CD4-positive, CD25-positive, alpha-beta regulatory T cell (primary cell): ENCODE results near the gene AMZ1. TPM values are rescaled to one million over a fixed set of nuclear protein-coding genes. Genes with fewer than 3 reads are reported as not detected.

Source experiments
- ATAC-seq, 2 donors: fragments of 150-1000 bp; cut with Tn5 transposase; one replicate each; pipeline ENCODE4 v1.10.0; 2021; ENCODE audit warnings: low read depth in 2 of 2, moderate number of reproducible peaks in 2 of 2, moderate library complexity in 1 of 2
- DNase-seq, 3 donors: peaks; one replicate each; pipeline versions ENCODE4 v3.0.0 to v3.0.0-alpha.2; 2012 to 2022; ENCODE audit warnings: mixed read lengths in 1 of 3
- H3K27ac ChIP-seq: one replicate; pipeline ENCODE4 v1.7.0; 2013; ENCODE audit warnings: mild to moderate bottlenecking, low read length; ENCODE audit not compliant: insufficient read depth, poor library complexity, severe bottlenecking
- H3K27me3 ChIP-seq: one replicate; pipeline ENCODE4 v1.7.0; 2013; ENCODE audit warnings: low read length; ENCODE audit not compliant: control insufficient read depth, insufficient read depth
- H3K36me3 ChIP-seq: one replicate; pipeline ENCODE4 v1.7.0; 2013; ENCODE audit warnings: mild to moderate bottlenecking, low read length, moderate library complexity; ENCODE audit not compliant: control insufficient read depth, insufficient read depth
- H3K4me1 ChIP-seq: 2 replicates; pipeline ENCODE4 v1.7.0; 2013; ENCODE audit warnings: mild to moderate bottlenecking, low read length; ENCODE audit not compliant: insufficient read depth, control insufficient read depth, poor library complexity, severe bottlenecking
- H3K4me3 ChIP-seq: one replicate; pipeline ENCODE4 v1.7.0; 2013; ENCODE audit warnings: low read depth, mild to moderate bottlenecking, low read length, moderate library complexity
- H3K9me3 ChIP-seq, 2 experiments: 1 replicate in 1 of 2; 2 replicates in 1 of 2; pipeline ENCODE4 v1.7.0; 2013; ENCODE audit warnings: low read length in 2 of 2, mild to moderate bottlenecking in 1 of 2, moderate library complexity in 1 of 2; ENCODE audit not compliant: control insufficient read depth in 2 of 2
- H3K27ac Mint-ChIP-seq, 3 donors: one replicate each; pipeline ENCODE4 v1.8.0; 2020 to 2022; ENCODE audit warnings: mild to moderate bottlenecking in 3 of 3, mixed read lengths in 3 of 3, moderate library complexity in 2 of 3
- H3K27me3 Mint-ChIP-seq: one replicate; pipeline ENCODE4 v1.8.0; 2022; ENCODE audit warnings: mild to moderate bottlenecking, mixed read lengths
- H3K36me3 Mint-ChIP-seq: one replicate; pipeline ENCODE4 v1.8.0; 2020; ENCODE audit warnings: mixed read lengths
- H3K4me1 Mint-ChIP-seq, 4 donors: one replicate each; pipeline ENCODE4 v1.8.0; 2020 to 2022; ENCODE audit warnings: mixed read lengths in 4 of 4, mild to moderate bottlenecking in 1 of 4
- H3K4me3 Mint-ChIP-seq, 4 donors: one replicate each; pipeline ENCODE4 v1.8.0; 2020 to 2022; ENCODE audit warnings: mild to moderate bottlenecking in 4 of 4, mixed read lengths in 4 of 4, moderate library complexity in 3 of 4
- H3K9me3 Mint-ChIP-seq, 7 donors: one replicate each; pipeline ENCODE4 v1.8.0; 2020 to 2022; ENCODE audit warnings: mixed read lengths in 7 of 7, mild to moderate bottlenecking in 3 of 7, moderate library complexity in 2 of 7
- polyA plus RNA-seq, 4 donors: library from polyadenylated mRNA; unstranded; fragments of 300-500 nt; fragmentation: Illumina TruSeq; gene quantifications; one replicate each; pipeline ENCODE4 v1.2.3, GENCODE V29; 2021
- total RNA-seq: library from RNA; stranded (reverse); gene quantifications from one replicate; pipeline ENCODE4 v1.2.3, GENCODE V29; 2022

Gene AMZ1
- total and polyA plus RNA-seq, 5 donors from 2014 or later, result 0.43 to 1.8 (median 0.64) TPM

- Mint-ChIP-seq H3K36me3 (no peaks in the 10 kb centered on the region), H3K27ac (no peak overlapping the region)
- no peak for DNase-seq
Observed at GRCh38 chr7:2643386-2644219, 44.4 kb upstream of the AMZ1 start.

GRCh38 chr7:2644220-2644561 lies 43.8 kb upstream of the AMZ1 start:
- peak overlapping the region in 1 of 3 donors; percentile 62 for H3K27ac Mint-ChIP-seq
- Histone ChIP-seq H3K4me3 (no peak overlapping the region), H3K9me3 (no peaks in the 10 kb centered on the region), H3K27me3 (no peaks in the 10 kb centered on the region), H3K4me1 (peaks cover 17% of the 10 kb centered on the region), H3K36me3 (no peaks in the 10 kb centered on the region), H3K27ac (no peak overlapping the region)
- peaks cover 0 to 22% (median 8%) of the 10 kb centered on the region in 4 donors for H3K4me1 Mint-ChIP-seq
- H3K36me3 Mint-ChIP-seq, result no peaks in the 10 kb centered on the region
- ATAC-seq (no peak), DNase-seq (no peak)
- no peaks in the 10 kb centered on the region for H3K27me3 Mint-ChIP-seq
- H3K9me3 Mint-ChIP-seq, result no peaks in the 10 kb centered on the region
- peak overlapping the region in 1 of 4 donors; percentile 85 for H3K4me3 Mint-ChIP-seq

More at GRCh38 chr7:2643386-2644219, 44.4 kb upstream of the AMZ1 start:
- Histone ChIP-seq H3K27me3 (no peaks in the 10 kb centered on the region), H3K9me3 (no peaks in the 10 kb centered on the region), H3K4me1 (peaks cover 17% of the 10 kb centered on the region), H3K36me3 (no peaks in the 10 kb centered on the region), H3K27ac (no peak overlapping the region), H3K4me3 (no peak overlapping the region)
- H3K4me3 Mint-ChIP-seq, result no peak overlapping the region
- no peaks in the 10 kb centered on the region for H3K9me3 Mint-ChIP-seq
- ATAC-seq, result no peak
- peaks cover 0 to 22% (median 8%) of the 10 kb centered on the region in 4 donors for H3K4me1 Mint-ChIP-seq
- H3K27me3 Mint-ChIP-seq, result no peaks in the 10 kb centered on the region

DNA sequence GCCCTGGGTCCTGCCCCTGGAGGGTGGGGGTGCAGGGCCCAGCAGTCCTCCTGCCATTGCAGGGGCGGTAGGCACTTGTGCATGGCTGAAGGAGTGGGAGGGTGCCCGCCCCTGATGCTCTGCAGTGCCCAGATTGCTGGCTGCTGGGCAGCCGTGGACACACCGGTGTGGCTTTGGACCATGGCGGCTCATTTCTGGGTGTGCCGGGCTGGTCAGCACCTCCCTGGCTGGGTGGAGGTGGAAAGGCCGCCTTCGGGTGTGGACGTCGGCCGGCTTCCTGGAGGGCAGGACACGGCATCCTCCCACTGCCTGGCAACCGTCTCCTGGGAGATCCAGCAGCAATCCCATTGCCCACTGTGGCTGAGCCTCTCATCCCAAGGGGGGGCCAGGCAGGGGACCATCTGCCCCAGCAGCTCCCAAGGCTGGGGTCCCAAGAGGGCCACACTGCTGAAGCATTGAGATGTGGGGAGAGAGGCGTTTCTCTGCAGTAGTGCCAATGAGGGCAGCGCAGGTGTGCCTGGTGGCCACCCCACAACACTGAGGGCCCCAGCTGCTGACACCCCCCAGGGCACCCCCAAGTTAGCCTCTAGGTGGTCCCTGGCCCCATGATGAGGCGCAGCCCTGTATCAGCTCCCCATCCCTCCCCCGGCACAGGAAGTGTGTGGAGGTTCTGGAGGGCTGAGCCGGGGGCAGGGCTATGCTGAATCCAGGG lies 43.3 kb upstream of the AMZ1 start:
- no peak overlapping the region for H3K27ac ChIP-seq
- no peaks in the 10 kb centered on the region for H3K9me3 ChIP-seq
- no peaks in the 10 kb centered on the region for H3K27me3 Mint-ChIP-seq
- no peaks in the 10 kb centered on the region for H3K27me3 ChIP-seq
- H3K36me3 Mint-ChIP-seq, result no peaks in the 10 kb centered on the region
- H3K4me3 Mint-ChIP-seq, result peak overlapping the region; percentile 58 to 85 (median 74)
- H3K9me3 Mint-ChIP-seq, result no peaks in the 10 kb centered on the region
- ATAC-seq (peak; percentile 52 to 55), DNase-seq (no peak)
- H3K4me1 Mint-ChIP-seq, result peaks cover 0 to 22% (median 8%) of the 10 kb centered on the region in 4 donors
- H3K4me3 ChIP-seq, result peak overlapping the region; percentile 44
- peaks cover 17% of the 10 kb centered on the region for H3K4me1 ChIP-seq
- H3K27ac Mint-ChIP-seq, result peak overlapping the region in 2 of 3 donors; percentile 67 to 82
- no peaks in the 10 kb centered on the region for H3K36me3 ChIP-seq

DNA sequence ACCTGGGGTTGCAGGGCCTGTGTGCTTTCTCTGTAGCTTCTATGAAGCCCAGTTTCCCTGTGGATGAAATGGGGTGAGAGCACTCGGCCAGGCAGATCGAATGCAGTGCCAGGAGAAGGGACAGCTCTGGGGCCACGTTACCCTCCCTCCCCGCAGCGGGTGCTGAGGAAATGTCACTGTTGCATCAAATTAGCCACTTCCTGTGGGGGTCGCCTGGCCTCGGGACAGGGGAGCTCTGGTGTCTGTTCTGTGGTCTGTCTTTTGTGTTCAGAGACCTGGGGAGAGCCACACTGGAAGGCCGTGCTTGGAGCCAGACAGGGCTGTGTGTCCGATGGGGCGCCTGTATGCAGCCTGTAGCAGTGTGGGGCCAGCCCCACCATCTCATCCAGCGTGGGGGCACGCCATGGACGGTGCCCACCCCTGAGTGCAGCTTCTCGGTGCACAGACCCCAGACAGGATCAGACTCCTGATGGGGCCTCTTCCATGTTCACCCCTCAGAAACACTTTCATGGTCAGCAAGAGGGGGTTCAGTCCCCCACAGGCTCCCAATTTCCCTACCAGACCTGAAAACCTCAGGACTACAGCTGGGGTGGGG lies 42.6 kb upstream of the AMZ1 start:
- Mint-ChIP-seq H3K4me3 (peak overlapping the region; percentile 59 to 85 (median 74)), H3K4me1 (peaks cover 0 to 22% (median 8%) of the 10 kb centered on the region in 4 donors), H3K27me3 (no peaks in the 10 kb centered on the region), H3K36me3 (no peaks in the 10 kb centered on the region), H3K27ac (peak overlapping the region; percentile 38 to 82 (median 67)), H3K9me3 (no peaks in the 10 kb centered on the region)
- Histone ChIP-seq H3K4me1 (peaks cover 17% of the 10 kb centered on the region), H3K27me3 (no peaks in the 10 kb centered on the region), H3K4me3 (peak overlapping the region; percentile 44), H3K9me3 (no peaks in the 10 kb centered on the region), H3K27ac (no peak overlapping the region), H3K36me3 (no peaks in the 10 kb centered on the region)
- ATAC-seq (peak; percentile 45 to 56), DNase-seq (peak in 2 of 3 donors; percentile 32 to 74)

DNA sequence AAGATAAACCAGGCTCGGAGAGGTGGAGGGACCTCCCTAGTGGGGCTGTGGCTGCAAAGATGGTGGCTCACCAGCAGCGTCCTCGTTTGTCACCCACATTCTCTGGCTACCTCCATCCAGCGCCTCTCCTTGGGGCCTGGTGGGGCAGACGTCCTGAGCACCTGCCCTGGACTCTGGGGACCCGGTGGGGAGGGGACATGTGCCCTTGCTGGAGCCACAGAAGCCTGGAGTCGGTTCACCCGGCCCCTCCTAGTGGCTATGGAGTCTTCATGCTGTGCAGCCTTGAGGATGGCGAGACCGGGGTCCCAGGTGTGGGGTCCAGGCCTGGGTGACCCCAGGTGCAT lies 41.7 kb upstream of the AMZ1 start:
- Histone ChIP-seq H3K4me3 (no peak overlapping the region), H3K9me3 (no peaks in the 10 kb centered on the region), H3K27ac (no peak overlapping the region), H3K36me3 (no peaks in the 10 kb centered on the region), H3K27me3 (no peaks in the 10 kb centered on the region), H3K4me1 (peaks cover 17% of the 10 kb centered on the region)
- no peaks in the 10 kb centered on the region for H3K9me3 Mint-ChIP-seq
- H3K4me1 Mint-ChIP-seq, result peaks cover 0 to 22% (median 8%) of the 10 kb centered on the region in 4 donors
- H3K4me3 Mint-ChIP-seq, result peak overlapping the region in 1 of 4 donors; percentile 69
- no peak overlapping the region for H3K27ac Mint-ChIP-seq
- no peaks in the 10 kb centered on the region for H3K27me3 Mint-ChIP-seq
- ATAC-seq, result no peak
- no peaks in the 10 kb centered on the region for H3K36me3 Mint-ChIP-seq
- no peak for DNase-seq

DNA sequence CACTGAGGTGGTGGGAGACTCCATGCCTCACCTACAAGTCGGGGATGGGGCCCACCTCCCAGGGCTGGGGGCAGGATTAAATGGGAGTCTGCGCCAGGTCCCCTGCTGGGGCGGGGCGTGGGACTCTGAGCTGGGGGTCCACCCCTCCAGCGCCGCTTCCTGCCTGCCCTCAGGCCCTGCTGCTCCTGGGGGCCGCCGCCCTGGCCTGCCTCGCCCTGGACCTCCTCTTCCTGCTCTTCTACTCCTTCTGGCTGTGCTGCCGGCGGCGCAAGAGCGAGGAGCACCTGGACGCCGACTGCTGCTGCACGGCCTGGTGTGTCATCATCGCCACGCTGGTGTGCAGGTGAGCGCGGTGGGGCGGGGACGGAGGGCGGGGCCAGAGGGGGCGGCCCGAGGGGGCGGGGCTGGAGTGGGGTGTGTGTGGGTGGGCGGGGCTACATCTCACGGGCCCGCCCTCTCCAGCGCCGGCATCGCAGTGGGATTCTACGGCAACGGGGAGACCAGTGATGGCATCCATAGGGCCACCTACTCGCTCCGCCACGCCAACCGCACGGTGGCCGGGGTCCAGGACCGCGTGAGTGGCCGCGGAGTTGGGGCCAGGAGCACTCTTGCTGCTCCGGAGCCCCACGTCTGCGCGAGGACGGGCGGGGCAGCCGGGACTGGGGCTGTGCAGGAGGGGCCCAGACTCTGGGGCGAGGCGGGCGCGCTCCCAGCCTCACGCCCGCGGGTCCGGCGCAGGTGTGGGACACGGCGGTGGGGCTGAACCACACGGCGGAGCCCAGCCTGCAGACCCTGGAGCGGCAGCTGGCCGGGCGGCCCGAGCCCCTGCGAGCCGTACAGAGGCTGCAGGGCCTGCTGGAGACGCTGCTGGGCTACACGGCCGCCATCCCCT lies 41.1 kb upstream of the AMZ1 start:
- no peaks in the 10 kb centered on the region for H3K36me3 ChIP-seq
- H3K27me3 ChIP-seq, result no peaks in the 10 kb centered on the region
- peaks cover 0 to 22% (median 8%) of the 10 kb centered on the region in 4 donors for H3K4me1 Mint-ChIP-seq
- H3K4me3 ChIP-seq, result no peak overlapping the region
- no peak for ATAC-seq
- no peaks in the 10 kb centered on the region for H3K36me3 Mint-ChIP-seq
- no peak overlapping the region for H3K27ac ChIP-seq
- no peak for DNase-seq
- no peaks in the 10 kb centered on the region for H3K9me3 Mint-ChIP-seq
- peaks cover 17% of the 10 kb centered on the region for H3K4me1 ChIP-seq
- H3K9me3 ChIP-seq, result no peaks in the 10 kb centered on the region
- H3K27me3 Mint-ChIP-seq, result no peaks in the 10 kb centered on the region
- no peak overlapping the region for H3K27ac Mint-ChIP-seq
- H3K4me3 Mint-ChIP-seq, result no peak overlapping the region

GRCh38 chr7:2647594-2648172 lies 40.3 kb upstream of the AMZ1 start:
- H3K27me3 ChIP-seq, result no peaks in the 10 kb centered on the region
- H3K9me3 ChIP-seq, result no peaks in the 10 kb centered on the region
- Mint-ChIP-seq H3K27ac (no peak overlapping the region), H3K9me3 (no peaks in the 10 kb centered on the region), H3K36me3 (no peaks in the 10 kb centered on the region), H3K27me3 (no peaks in the 10 kb centered on the region), H3K4me3 (no peak overlapping the region), H3K4me1 (peaks cover 0 to 22% (median 8%) of the 10 kb centered on the region in 4 donors)
- ATAC-seq (no peak), DNase-seq (no peak)
- no peak overlapping the region for H3K27ac ChIP-seq
- no peak overlapping the region for H3K4me3 ChIP-seq
- peaks cover 17% of the 10 kb centered on the region for H3K4me1 ChIP-seq
- H3K36me3 ChIP-seq, result no peaks in the 10 kb centered on the region
